Tibial nerve (tissue), 4 donors: ENCODE results near the gene FAM234A.

ENCODE experiments used
- EP300 ChIP-seq, 2 donors: sonication (generic); formaldehyde crosslinking; IDR thresholded peaks; one replicate each; pipeline ENCODE4 v1.6.1; 2017; ENCODE audit warnings: antibody characterized with exemption in 2 of 2, mild to moderate bottlenecking in 1 of 2
- POLR2A ChIP-seq, 2 donors: fragments of 450-650 bp; IDR thresholded peaks; one replicate each; pipeline ENCODE4 v1.6.1; 2017; ENCODE audit warnings: antibody characterized with exemption in 2 of 2, mild to moderate bottlenecking in 2 of 2, moderate library complexity in 2 of 2
- TF ChIP-seq, protein P1 (sequence below), 5 experiments: fragments of 200-600 bp in 3 of 5; fragments of 450-650 bp in 2 of 5; sonication (generic) in 3 of 5; IDR thresholded peaks; one replicate each; pipeline ENCODE4 v1.5.1; 2016 to 2019; ENCODE audit warnings: antibody characterized with exemption in 5 of 5, mild to moderate bottlenecking in 3 of 5, moderate library complexity in 2 of 5

DNA sequence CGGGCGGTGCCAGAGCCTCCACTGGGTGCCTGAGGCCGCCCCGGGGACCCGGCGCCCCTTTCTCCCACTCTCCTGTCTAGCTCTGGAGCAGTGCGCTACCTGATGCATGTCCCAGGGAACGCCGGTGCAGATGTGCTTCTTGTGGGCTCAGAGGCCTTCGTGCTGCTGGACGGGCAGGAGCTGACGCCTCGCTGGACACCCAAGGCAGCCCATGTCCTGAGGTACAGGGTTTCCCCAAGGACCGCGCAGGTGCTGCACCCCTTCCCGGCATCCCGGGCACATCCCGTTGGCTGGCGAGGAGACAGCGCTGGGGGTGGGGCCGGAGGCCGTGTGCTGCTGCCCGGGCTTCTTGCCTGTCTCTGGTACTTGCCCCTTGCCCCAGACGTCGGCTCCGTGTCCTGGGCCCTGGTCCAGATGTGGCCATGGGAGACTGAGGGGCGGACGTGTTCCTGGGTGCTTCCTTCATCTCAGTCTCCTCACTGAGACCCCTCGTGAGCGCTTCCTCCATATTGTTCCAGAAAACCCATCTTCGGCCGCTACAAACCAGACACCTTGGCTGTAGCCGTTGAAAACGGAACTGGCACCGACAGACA lies 28.7 kb downstream of the FAM234A start:
- TF ChIP-seq POLR2A (IDR thresholded peaks at IDR 0.05) = no peak
- TF ChIP-seq, protein P1, sequence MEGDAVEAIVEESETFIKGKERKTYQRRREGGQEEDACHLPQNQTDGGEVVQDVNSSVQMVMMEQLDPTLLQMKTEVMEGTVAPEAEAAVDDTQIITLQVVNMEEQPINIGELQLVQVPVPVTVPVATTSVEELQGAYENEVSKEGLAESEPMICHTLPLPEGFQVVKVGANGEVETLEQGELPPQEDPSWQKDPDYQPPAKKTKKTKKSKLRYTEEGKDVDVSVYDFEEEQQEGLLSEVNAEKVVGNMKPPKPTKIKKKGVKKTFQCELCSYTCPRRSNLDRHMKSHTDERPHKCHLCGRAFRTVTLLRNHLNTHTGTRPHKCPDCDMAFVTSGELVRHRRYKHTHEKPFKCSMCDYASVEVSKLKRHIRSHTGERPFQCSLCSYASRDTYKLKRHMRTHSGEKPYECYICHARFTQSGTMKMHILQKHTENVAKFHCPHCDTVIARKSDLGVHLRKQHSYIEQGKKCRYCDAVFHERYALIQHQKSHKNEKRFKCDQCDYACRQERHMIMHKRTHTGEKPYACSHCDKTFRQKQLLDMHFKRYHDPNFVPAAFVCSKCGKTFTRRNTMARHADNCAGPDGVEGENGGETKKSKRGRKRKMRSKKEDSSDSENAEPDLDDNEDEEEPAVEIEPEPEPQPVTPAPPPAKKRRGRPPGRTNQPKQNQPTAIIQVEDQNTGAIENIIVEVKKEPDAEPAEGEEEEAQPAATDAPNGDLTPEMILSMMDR (IDR thresholded peaks at IDR 0.05) = no peak
- TF ChIP-seq EP300 (IDR thresholded peaks at IDR 0.05) = no peak
